Calu3 (cell line): ENCODE data around the gene KLF6. TPM values are rescaled to one million over a fixed set of nuclear protein-coding genes. Genes with fewer than 3 reads are reported as not detected.
A peak's percentile ranks its signal among the peaks of the same experiment; 100 is the strongest.

Experiments
- BruUV-seq: library from RNA; stranded (reverse); fragments of 400-500 nt; replicated peaks from 2 replicates; lab custom pipeline; 2021; lab: Mats Ljungman, UMichigan
- CTCF ChIA-PET: fragments of 300-600 bp; sonication (Branson Sonifier 250); formaldehyde crosslinking; loops from one replicate; lab custom pipeline; 2022; ENCODE audit warnings: antibody characterized with exemption; lab: Charles Lee
- DNase-seq: peaks from one replicate; pipeline ENCODE4 v3.0.0; 2022
- H3K27ac Mint-ChIP-seq: one replicate; pipeline ENCODE4 v1.8.0; 2022; ENCODE audit warnings: mixed read lengths; ENCODE audit not compliant: unreplicated experiment
- H3K27me3 Mint-ChIP-seq: one replicate; pipeline ENCODE4 v1.8.0; 2022; ENCODE audit warnings: mixed read lengths; ENCODE audit not compliant: unreplicated experiment
- H3K36me3 Mint-ChIP-seq: one replicate; pipeline ENCODE4 v1.8.0; 2022; ENCODE audit warnings: mild to moderate bottlenecking, moderate library complexity, mixed read lengths; ENCODE audit not compliant: insufficient read depth, unreplicated experiment
- H3K4me1 Mint-ChIP-seq: one replicate; pipeline ENCODE4 v1.8.0; 2022; ENCODE audit warnings: mild to moderate bottlenecking, low read depth, mixed read lengths; ENCODE audit not compliant: unreplicated experiment
- H3K4me3 Mint-ChIP-seq: one replicate; pipeline ENCODE4 v1.8.0; 2022; ENCODE audit warnings: mild to moderate bottlenecking, low read depth, moderate library complexity, mixed read lengths; ENCODE audit not compliant: unreplicated experiment
- H3K9me3 Mint-ChIP-seq: one replicate; pipeline ENCODE4 v1.8.0; 2022; ENCODE audit warnings: low read depth, mixed read lengths; ENCODE audit not compliant: unreplicated experiment
- intact Hi-C: fragments of 100-400 bp; cut with micrococcal nuclease; formaldehyde crosslinking; loops from one replicate; pipeline ENCODE4 v1.10.0; 2022; ENCODE audit not compliant: unreplicated experiment
- total RNA-seq: library from RNA; stranded (reverse); gene quantifications from 2 replicates; pipeline ENCODE4 v1.2.3, GENCODE V29; 2022
- TF ChIP-seq, protein P1 (sequence below): fragments of 200-600 bp; IDR thresholded peaks from one replicate; pipeline ENCODE4 v1.8.0; 2022; ENCODE audit warnings: antibody characterized with exemption; ENCODE audit not compliant: unreplicated experiment

KLF6 gene
- total RNA-seq, 1 experiment from 2014 or later = 140 TPM

DNA sequence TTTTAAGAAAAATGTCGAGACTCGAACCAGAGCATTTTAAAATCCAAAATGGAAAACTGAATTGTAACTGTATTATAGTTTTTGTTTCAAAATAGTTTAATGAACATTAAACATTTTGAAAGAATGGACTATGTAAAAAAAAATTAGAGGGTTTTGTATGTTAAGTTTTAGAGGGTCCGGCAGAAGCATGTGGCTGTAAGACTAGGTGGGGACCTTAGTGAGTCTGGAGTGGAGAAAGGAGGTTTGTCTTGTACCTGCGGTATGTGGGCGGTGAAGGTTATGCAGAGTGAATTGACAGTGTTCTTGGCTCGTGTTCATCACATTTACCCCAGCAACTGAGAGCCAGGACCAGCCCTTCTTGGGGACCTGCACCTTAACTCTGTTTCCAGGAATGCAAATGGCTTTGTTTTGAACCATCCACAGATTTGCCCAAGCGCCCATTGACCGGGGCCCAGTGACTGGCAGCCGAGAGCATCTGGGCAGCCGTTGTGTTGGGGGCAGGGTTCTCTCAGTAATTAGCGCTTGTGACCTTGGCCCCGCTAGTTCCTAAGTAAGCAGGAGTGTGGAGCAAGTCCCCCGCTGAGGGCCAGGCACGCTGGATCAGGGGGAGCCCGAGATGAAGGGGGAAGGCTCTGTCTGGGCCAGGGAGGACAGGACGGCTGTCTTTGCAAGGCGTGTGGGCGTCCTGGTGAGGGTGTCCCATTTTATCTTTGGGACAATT, 1.4 kb upstream of the KLF6 start:
- CTCF ChIA-PET = interaction anchor here (0.6 to 1.6 kb wide), 2 partner anchors 24 to 65 kb away, joined by 4 to 7 read pairs; no protein-coding TSS in a partner anchor
- H3K9me3 Mint-ChIP-seq = peaks cover 2% of the 10 kb centered on the region
- H3K4me1 Mint-ChIP-seq = peaks cover 29% of the 10 kb centered on the region
- peak overlapping the region; percentile 98 for H3K4me3 Mint-ChIP-seq
- TSS peak; percentile 66 for BruUV-seq
- peaks cover 14% of the 10 kb centered on the region for H3K27me3 Mint-ChIP-seq
- TF ChIP-seq, protein P1, sequence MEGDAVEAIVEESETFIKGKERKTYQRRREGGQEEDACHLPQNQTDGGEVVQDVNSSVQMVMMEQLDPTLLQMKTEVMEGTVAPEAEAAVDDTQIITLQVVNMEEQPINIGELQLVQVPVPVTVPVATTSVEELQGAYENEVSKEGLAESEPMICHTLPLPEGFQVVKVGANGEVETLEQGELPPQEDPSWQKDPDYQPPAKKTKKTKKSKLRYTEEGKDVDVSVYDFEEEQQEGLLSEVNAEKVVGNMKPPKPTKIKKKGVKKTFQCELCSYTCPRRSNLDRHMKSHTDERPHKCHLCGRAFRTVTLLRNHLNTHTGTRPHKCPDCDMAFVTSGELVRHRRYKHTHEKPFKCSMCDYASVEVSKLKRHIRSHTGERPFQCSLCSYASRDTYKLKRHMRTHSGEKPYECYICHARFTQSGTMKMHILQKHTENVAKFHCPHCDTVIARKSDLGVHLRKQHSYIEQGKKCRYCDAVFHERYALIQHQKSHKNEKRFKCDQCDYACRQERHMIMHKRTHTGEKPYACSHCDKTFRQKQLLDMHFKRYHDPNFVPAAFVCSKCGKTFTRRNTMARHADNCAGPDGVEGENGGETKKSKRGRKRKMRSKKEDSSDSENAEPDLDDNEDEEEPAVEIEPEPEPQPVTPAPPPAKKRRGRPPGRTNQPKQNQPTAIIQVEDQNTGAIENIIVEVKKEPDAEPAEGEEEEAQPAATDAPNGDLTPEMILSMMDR = no peak
- H3K36me3 Mint-ChIP-seq = peaks cover 57% of the 10 kb centered on the region
- intact Hi-C loops = loop anchor here (2.0 to 10.0 kb wide), 3 partner anchors 16 to 888 kb away; no protein-coding TSS in a partner anchor
- peak; percentile 54 for DNase-seq
- H3K27ac Mint-ChIP-seq = peak overlapping the region; percentile 100

DNA sequence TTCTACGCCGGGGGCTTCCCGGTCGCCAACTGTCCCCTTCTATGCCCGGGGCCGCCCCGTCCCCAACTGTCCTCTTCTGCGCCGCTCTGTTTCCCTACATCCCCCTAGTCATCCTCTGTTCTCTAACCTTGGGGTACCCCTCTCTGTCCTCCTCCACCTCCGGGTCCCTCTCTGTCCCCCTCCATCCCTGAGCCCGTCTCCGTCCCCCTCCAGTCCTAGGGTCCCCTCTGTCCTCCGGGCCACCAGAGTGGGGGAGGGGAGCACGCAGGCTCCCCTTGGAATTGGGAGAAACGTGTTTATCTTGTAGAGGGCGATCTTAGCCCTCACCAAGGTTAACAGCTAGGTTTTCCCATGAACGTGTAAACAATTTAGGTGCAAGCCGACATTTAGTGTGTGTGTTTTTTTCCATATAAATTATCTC, 852 bp upstream of the KLF6 start:
- Mint-ChIP-seq H3K27ac (peak overlapping the region; percentile 100), H3K4me1 (peaks cover 29% of the 10 kb centered on the region), H3K36me3 (peaks cover 63% of the 10 kb centered on the region), H3K9me3 (no peaks in the 10 kb centered on the region), H3K4me3 (peak overlapping the region; percentile 98), H3K27me3 (peaks cover 14% of the 10 kb centered on the region)
- TF ChIP-seq, protein P1 = no peak
- intact Hi-C loops = loop anchor here (1.0 to 10.0 kb wide), 4 partner anchors 17 to 889 kb away; no protein-coding TSS in a partner anchor
- CTCF ChIA-PET = interaction anchor here (0.6 to 1.6 kb wide), 4 partner anchors 22 to 398 kb away, joined by 4 to 7 read pairs (median 6); no protein-coding TSS in a partner anchor
- peak; percentile 55 for DNase-seq
- BruUV-seq = no TSS peak

DNA sequence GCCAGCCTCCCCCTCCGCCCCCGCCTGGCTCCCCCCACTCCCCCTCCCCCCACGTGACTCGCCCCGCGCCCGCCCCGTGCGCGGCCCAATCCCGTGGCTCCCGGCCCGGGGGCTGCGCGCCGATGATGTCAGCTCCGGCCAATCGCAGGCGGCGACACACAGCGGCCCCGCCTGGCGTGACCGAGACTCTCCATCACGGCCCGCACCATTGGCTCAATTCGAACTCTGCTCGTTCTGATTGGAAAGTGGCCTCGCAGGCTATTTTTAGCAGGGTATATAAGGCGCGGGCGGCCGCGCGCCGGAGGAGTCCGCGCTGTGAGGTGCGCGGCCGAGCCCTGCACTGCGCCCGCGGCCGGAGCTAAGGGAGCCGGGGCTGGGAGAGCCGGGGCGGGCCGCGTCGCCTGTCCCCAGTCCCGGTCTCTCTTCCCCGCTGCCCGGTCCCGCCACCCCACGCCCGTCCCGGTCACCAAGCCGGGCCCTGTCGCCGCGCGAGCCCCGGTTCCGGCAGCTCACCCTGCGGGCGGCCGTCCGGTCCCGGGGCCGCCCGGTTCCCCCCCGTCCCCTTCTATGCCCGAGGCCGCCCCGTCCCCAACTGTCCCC, 342 bp upstream of the KLF6 start:
- Mint-ChIP-seq H3K9me3 (no peaks in the 10 kb centered on the region), H3K4me3 (peak overlapping the region; percentile 98), H3K4me1 (peaks cover 35% of the 10 kb centered on the region), H3K36me3 (peaks cover 68% of the 10 kb centered on the region), H3K27me3 (peaks cover 14% of the 10 kb centered on the region), H3K27ac (peak overlapping the region; percentile 100)
- TF ChIP-seq, protein P1 = no peak
- intact Hi-C loops = loop anchor here (1.0 to 10.0 kb wide), 2 partner anchors 21 to 889 kb away; no protein-coding TSS in a partner anchor
- DNase-seq = peak; percentile 98
- no TSS peak for BruUV-seq
- CTCF ChIA-PET = interaction anchor here (0.6 to 1.6 kb wide), 6 partner anchors 20 to 585 kb away, joined by 3 to 7 read pairs (median 5); no protein-coding TSS in a partner anchor

DNA sequence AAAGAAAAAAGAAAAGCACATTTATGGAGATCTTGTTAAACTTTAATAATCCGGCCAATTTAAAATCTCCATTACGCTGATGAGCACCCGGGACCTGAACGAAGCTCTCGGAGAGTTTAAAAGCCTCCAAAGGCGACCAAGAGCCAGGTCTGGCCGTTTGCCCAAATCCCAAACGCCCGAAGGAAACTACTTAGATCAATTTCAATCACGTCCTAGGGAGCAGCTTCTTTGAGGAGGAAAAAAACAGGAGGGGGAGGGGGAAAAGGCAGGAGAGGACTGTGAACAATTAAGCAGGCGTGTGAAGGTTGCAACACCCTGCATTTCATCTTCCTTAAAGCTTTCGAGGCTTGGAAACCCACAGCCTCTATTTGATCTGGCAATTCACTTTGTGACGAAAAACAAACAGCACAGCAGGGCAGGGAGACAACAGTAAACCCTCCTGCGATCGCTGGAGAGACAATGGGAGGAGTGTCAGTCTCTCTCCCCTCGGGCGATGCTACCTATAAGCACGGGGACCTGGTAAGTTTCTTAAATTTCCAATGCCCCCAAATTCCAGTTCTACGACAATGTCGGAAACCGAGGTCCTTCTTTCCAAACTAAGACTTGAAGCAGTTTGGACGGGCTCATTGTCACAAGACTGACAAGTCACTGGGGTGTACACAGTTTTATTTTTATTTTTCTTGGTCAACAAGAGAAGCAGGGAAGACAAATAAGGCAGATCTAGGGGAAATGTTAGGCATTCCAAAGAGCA, 1.2 kb downstream of the KLF6 start:
- no peaks in the 10 kb centered on the region for H3K9me3 Mint-ChIP-seq
- peak overlapping the region; percentile 100 for H3K27ac Mint-ChIP-seq
- H3K4me1 Mint-ChIP-seq = peaks cover 50% of the 10 kb centered on the region
- TSS peak; percentile 30 for BruUV-seq
- intact Hi-C loops = loop anchor here (2.0 to 10.0 kb wide), 3 partner anchors 103 to 891 kb away; no protein-coding TSS in a partner anchor
- H3K27me3 Mint-ChIP-seq = peaks cover 14% of the 10 kb centered on the region
- TF ChIP-seq, protein P1 = no peak
- peak; percentile 57 for DNase-seq
- CTCF ChIA-PET = interaction anchor here (0.7 to 1.2 kb wide), 3 partner anchors 67 to 102 kb away, joined by 3 to 5 read pairs (median 4); no protein-coding TSS in a partner anchor
- H3K36me3 Mint-ChIP-seq = peaks cover 83% of the 10 kb centered on the region
- H3K4me3 Mint-ChIP-seq = peak overlapping the region; percentile 98
